Neural progenitor cell (in vitro differentiated cells): ENCODE data around the gene VSTM4. TPM values are rescaled to one million over a fixed set of nuclear protein-coding genes. Genes with fewer than 3 reads are reported as not detected.

Experiments
- DNase-seq: peaks from one replicate; pipeline ENCODE4 v3.0.0-alpha.2; 2016; ENCODE audit warnings: low spot score
- H2AFZ ChIP-seq: fragments of 200-600 bp; sonication (generic); replicated peaks from 2 replicates; pipeline ENCODE4 v1.6.1; 2016; ENCODE audit warnings: antibody characterized with exemption
- H3F3A ChIP-seq: fragments of 200-600 bp; sonication (generic); 2 replicates; pipeline ENCODE4 v1.6.1; 2016; ENCODE audit warnings: antibody characterized with exemption, low read depth
- H3K27ac ChIP-seq: fragments of 200-600 bp; sonication (generic); 2 replicates; pipeline ENCODE4 v1.5.1; 2016; ENCODE audit warnings: mild to moderate bottlenecking
- H3K27me3 ChIP-seq: fragments of 200-600 bp; sonication (generic); 2 replicates; pipeline ENCODE4 v1.6.1; 2016; ENCODE audit warnings: mild to moderate bottlenecking, moderate library complexity
- H3K36me3 ChIP-seq: fragments of 200-600 bp; sonication (generic); 2 replicates; pipeline ENCODE4 v1.5.1; 2016
- H3K4me1 ChIP-seq: fragments of 200-600 bp; sonication (generic); 2 replicates; pipeline ENCODE4 v1.6.1; 2016; ENCODE audit warnings: mixed run types
- H3K4me2 ChIP-seq: fragments of 200-600 bp; sonication (generic); 2 replicates; pipeline ENCODE4 v1.6.1; 2016
- H3K4me3 ChIP-seq: fragments of 200-600 bp; sonication (generic); 2 replicates; pipeline ENCODE4 v1.5.1; 2016
- H3K79me2 ChIP-seq: fragments of 200-600 bp; sonication (generic); 2 replicates; pipeline ENCODE4 v1.6.1; 2016; ENCODE audit warnings: low read depth
- H3K9ac ChIP-seq: fragments of 200-600 bp; sonication (generic); 2 replicates; pipeline ENCODE4 v1.6.1; 2016
- H3K9me3 ChIP-seq: fragments of 200-600 bp; sonication (generic); 2 replicates; pipeline ENCODE4 v1.5.1; 2016; ENCODE audit warnings: low read depth
- H4K20me1 ChIP-seq: fragments of 200-600 bp; sonication (generic); 2 replicates; pipeline ENCODE4 v1.6.1; 2016; ENCODE audit warnings: low read depth
- H3K27ac Mint-ChIP-seq: 3 replicates; pipeline ENCODE4 v1.8.0; 2021; ENCODE audit warnings: mixed read lengths
- H3K27me3 Mint-ChIP-seq: 2 replicates; pipeline ENCODE4 v1.8.0; 2022; ENCODE audit warnings: low read depth, mild to moderate bottlenecking, inconsistent platforms, moderate library complexity, mixed read lengths; ENCODE audit not compliant: insufficient read depth
- H3K36me3 Mint-ChIP-seq: 3 replicates; pipeline ENCODE4 v1.8.0; 2021; ENCODE audit warnings: mixed read lengths
- H3K4me1 Mint-ChIP-seq: 3 replicates; pipeline ENCODE4 v1.8.0; 2021; ENCODE audit warnings: mixed read lengths
- H3K4me3 Mint-ChIP-seq: 3 replicates; pipeline ENCODE4 v1.8.0; 2021; ENCODE audit warnings: mild to moderate bottlenecking, moderate library complexity, mixed read lengths
- H3K9me3 Mint-ChIP-seq: 3 replicates; pipeline ENCODE4 v1.8.0; 2020; ENCODE audit warnings: mixed read lengths
- CTCF ChIP-seq: fragments of 200-600 bp; sonication (generic); IDR thresholded peaks from 2 replicates; pipeline ENCODE4 v1.5.1; 2017; ENCODE audit warnings: antibody characterized with exemption, mild to moderate bottlenecking
- EZH2 ChIP-seq: fragments of 200-600 bp; sonication (generic); IDR thresholded peaks from 2 replicates; pipeline ENCODE4 v1.6.1; 2017; ENCODE audit warnings: antibody characterized with exemption, mild to moderate bottlenecking, moderate library complexity
- EZH2phosphoT487 ChIP-seq: fragments of 200-600 bp; sonication (generic); IDR thresholded peaks from 2 replicates; pipeline ENCODE4 v1.6.1; 2017; ENCODE audit warnings: antibody characterized with exemption
- total RNA-seq: library from RNA; depleted of rRNA; stranded (reverse); fragments of >200 nt; gene quantifications from 2 replicates; pipeline ENCODE4 v1.2.3, GENCODE V29; 2015; ENCODE audit warnings: low replicate concordance

The VSTM4 gene
- total RNA-seq, 1 donor from 2014 or later = 0.92 TPM

GRCh38 chr10:49047128-49047639 lies 68.1 kb downstream of the VSTM4 start:
- H3K27me3 Mint-ChIP-seq = peaks cover 5% of the 10 kb centered on the region
- Histone ChIP-seq H4K20me1 (no peaks in the 10 kb centered on the region), H3K9ac (no peak overlapping the region), H3K36me3 (no peaks in the 10 kb centered on the region), H3K27me3 (no peaks in the 10 kb centered on the region), H3K79me2 (no peaks in the 10 kb centered on the region), H3K4me3 (no peak overlapping the region), H2AFZ (no peak overlapping the region), H3K4me1 (no peaks in the 10 kb centered on the region), H3K9me3 (no peaks in the 10 kb centered on the region), H3K27ac (no peak overlapping the region), H3K4me2 (no peak overlapping the region), H3F3A (no peaks in the 10 kb centered on the region)
- no peak overlapping the region for H3K4me3 Mint-ChIP-seq
- no peak overlapping the region for H3K27ac Mint-ChIP-seq
- DNase-seq = no peak
- TF ChIP-seq EZH2 = no peak
- no peak for TF ChIP-seq CTCF
- TF ChIP-seq EZH2phosphoT487 = no peak
- H3K4me1 Mint-ChIP-seq = no peaks in the 10 kb centered on the region
- peaks cover 3% of the 10 kb centered on the region for H3K36me3 Mint-ChIP-seq
- H3K9me3 Mint-ChIP-seq = no peaks in the 10 kb centered on the region

GRCh38 chr10:49044293-49045193 lies 70.8 kb downstream of the VSTM4 start:
- no peaks in the 10 kb centered on the region for H3K9me3 ChIP-seq
- no peak overlapping the region for H3K27ac ChIP-seq
- H3K27ac Mint-ChIP-seq = no peak overlapping the region
- no peak overlapping the region for H3K4me3 Mint-ChIP-seq
- H3K4me3 ChIP-seq = no peak overlapping the region
- no peak overlapping the region for H3K9ac ChIP-seq
- H2AFZ ChIP-seq = no peak overlapping the region
- no peaks in the 10 kb centered on the region for H3K36me3 ChIP-seq
- peaks cover 4% of the 10 kb centered on the region for H3K27me3 Mint-ChIP-seq
- peaks cover 3% of the 10 kb centered on the region for H3K36me3 Mint-ChIP-seq
- DNase-seq = no peak
- no peak overlapping the region for H3K4me2 ChIP-seq
- H3K79me2 ChIP-seq = no peaks in the 10 kb centered on the region
- no peaks in the 10 kb centered on the region for H3K9me3 Mint-ChIP-seq
- H3K4me1 Mint-ChIP-seq = no peaks in the 10 kb centered on the region
- H3K4me1 ChIP-seq = no peaks in the 10 kb centered on the region
- no peak for TF ChIP-seq CTCF
- TF ChIP-seq EZH2 = no peak
- TF ChIP-seq EZH2phosphoT487 = no peak
- no peaks in the 10 kb centered on the region for H4K20me1 ChIP-seq
- H3F3A ChIP-seq = no peaks in the 10 kb centered on the region
- H3K27me3 ChIP-seq = no peaks in the 10 kb centered on the region

- TF ChIP-seq EZH2phosphoT487 (no peak), EZH2 (no peak), CTCF (no peak)
- Histone ChIP-seq H3K27me3 (no peaks in the 10 kb centered on the region), H3F3A (no peaks in the 10 kb centered on the region), H3K9ac (no peak overlapping the region), H3K79me2 (no peaks in the 10 kb centered on the region), H3K4me3 (no peak overlapping the region), H3K4me2 (no peak overlapping the region), H2AFZ (no peak overlapping the region), H3K27ac (no peak overlapping the region), H3K36me3 (no peaks in the 10 kb centered on the region), H3K9me3 (no peaks in the 10 kb centered on the region), H4K20me1 (no peaks in the 10 kb centered on the region), H3K4me1 (no peaks in the 10 kb centered on the region)
- no peak for DNase-seq
- Mint-ChIP-seq H3K9me3 (peaks cover 3% of the 10 kb centered on the region), H3K4me3 (no peak overlapping the region), H3K27ac (no peak overlapping the region), H3K4me1 (no peaks in the 10 kb centered on the region), H3K36me3 (no peaks in the 10 kb centered on the region), H3K27me3 (no peaks in the 10 kb centered on the region)
Measured at GRCh38 chr10:49040601-49041000, 74.7 kb downstream of the VSTM4 start.
